Measurements from ENCODE around the gene CADM2.

Gene CADM2

DNA sequence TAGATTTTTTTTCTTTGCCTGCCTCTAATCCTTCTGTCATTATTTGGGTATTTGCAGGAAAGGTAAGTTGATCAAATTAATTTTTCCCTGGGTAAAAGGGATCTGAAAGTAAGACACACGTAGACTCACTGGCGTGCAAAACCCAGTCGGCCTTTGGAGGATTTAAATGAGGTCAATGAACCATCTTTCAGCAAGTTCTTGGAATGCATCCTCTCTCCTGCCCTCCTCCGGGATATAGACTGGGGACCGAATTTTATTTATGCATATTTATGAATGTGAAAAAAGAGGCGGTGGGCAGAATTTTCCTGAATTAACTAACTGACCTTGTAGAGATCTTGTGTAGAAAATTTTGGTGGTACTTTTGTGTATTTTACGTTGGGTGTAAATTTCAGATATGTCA, 2.2 kb downstream of the CADM2 start:
- TF ChIP-seq, protein P1, sequence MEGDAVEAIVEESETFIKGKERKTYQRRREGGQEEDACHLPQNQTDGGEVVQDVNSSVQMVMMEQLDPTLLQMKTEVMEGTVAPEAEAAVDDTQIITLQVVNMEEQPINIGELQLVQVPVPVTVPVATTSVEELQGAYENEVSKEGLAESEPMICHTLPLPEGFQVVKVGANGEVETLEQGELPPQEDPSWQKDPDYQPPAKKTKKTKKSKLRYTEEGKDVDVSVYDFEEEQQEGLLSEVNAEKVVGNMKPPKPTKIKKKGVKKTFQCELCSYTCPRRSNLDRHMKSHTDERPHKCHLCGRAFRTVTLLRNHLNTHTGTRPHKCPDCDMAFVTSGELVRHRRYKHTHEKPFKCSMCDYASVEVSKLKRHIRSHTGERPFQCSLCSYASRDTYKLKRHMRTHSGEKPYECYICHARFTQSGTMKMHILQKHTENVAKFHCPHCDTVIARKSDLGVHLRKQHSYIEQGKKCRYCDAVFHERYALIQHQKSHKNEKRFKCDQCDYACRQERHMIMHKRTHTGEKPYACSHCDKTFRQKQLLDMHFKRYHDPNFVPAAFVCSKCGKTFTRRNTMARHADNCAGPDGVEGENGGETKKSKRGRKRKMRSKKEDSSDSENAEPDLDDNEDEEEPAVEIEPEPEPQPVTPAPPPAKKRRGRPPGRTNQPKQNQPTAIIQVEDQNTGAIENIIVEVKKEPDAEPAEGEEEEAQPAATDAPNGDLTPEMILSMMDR (IDR thresholded peaks at IDR 0.05): no peak

DNA sequence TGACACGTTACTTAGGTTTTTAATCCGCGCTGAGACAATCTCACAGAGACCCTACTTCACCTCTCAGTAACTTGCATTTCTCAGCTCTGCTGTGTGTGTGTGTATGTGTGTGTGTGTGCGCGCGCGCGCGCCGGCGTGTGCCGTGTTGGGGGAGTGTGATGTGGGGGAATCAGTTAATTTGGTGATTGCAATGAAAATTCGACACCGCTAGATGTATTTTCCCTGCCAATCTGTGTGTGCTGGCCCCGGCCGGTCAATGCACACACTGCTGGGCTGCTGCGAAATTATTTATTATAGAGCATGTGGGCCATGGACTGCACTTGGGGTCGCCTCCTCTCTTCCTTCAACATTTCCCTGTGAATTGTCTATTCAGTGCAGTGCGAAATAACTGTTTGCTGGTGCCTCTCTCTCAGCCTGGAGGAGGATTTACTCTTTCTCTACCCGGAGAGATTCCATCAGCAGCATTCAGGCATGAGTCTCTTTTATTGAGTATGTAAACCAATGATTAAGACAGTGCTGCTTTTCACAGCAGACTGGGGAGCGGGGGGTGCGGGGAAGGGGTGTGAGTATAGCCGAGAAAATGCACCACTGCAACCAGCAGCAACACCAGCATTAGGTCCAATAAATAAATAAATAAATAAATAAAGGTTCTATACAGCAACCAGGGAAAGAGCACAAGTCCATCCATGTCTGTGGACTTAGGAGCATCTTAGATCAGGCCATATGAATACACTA, 2.9 kb downstream of the CADM2 start:
- TF ChIP-seq, protein P1 (IDR thresholded peaks at IDR 0.05): no peak

DNA sequence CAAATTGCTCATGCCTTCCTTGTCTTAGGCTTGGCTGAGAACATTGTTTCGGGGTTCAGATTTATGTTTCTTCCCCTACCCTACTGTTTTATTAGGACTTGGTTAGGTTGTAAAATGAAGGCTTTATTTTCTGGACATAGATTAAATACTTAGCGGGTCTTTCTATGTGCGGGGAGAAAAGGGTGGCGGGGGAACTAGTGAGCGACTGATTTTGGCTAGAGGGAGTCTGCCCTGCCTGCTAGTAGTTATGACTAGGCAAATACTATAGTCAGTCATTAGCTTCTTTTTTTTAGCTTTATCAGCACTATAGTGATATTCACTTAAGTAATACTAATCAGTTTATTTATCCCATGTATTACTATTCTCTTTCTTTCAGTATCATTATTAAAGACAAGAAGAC, 3.6 kb downstream of the CADM2 start:
- TF ChIP-seq, protein P1 (IDR thresholded peaks at IDR 0.05): no peak

DNA sequence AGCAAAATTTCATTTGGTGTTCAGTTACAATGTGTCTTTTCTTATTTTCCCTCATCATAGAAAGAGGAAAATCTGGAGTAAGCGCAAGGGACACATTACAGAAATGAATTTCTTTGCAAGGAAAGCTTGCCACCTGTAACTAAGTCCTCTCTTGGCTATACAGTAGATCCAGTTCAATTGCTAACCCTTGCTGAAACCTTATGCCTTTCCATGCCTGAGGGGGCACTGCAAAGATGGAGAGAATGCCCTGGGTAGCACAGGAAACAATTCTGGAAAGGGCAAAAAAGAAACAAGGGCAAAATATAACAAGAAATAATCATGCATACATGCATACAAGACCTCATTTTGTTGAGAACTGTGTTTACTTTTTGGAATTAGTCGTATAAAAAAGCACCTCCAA, 4.3 kb downstream of the CADM2 start:
- TF ChIP-seq, protein P1 (IDR thresholded peaks at IDR 0.05): no peak

DNA sequence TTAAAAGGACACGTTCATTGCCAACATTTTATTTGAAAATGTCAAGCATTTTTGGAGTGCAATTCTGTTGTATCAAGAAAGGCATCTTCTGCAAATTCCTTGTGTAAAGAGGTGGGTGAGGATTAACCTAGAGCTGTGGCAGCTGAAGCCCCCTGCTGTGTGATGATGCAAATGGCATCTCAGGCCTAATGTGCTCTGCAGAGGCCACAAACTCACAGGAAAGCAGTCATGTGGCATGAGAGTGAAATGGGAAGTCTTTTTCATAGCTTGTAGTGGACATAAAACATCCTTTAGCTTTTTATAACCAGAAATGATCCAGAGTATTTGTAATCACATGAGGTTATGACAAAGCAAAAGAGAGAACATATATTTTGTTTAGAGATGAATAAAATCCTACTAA, 6.4 kb downstream of the CADM2 start:
- TF ChIP-seq, protein P1 (IDR thresholded peaks at IDR 0.05): no peak

DNA sequence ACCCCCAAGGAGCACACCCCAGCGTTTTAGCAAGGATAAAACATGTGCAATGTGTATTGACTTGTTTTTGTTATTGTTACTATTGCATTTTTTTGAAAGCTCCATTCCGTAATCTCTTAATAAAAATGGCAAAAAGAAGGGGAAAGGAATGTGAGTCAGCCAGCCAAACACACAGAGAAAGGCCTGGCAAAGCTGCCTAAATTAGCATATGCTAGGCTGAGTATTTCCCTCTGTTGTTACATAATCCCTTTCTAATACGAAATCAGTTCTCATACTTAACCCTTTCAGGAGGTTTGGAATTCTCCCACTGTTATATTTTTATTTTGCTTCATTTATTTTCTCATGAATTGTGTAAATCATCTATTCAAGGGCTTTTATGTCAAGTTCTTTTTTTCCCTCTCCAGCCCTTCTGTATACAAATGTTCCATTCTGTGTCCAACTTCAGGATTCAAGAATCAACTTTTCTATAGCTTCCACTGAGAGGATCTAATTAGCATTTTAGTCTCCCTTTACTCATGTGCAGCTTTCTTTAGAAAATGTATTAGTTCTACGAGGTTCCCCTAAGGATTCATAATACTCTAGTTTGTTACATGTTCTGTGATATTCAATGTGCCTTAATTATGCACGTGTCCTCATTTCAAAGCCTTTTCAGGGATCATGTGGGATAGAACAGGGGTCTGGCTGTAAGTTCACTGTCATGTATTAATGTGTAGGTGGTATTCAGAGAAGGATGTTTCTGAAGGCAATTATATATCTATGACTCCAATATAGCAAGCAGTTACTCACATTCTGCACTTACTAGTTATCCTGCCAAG, 9.2 kb downstream of the CADM2 start:
- TF ChIP-seq, protein P1 (IDR thresholded peaks at IDR 0.05): no peak

DNA sequence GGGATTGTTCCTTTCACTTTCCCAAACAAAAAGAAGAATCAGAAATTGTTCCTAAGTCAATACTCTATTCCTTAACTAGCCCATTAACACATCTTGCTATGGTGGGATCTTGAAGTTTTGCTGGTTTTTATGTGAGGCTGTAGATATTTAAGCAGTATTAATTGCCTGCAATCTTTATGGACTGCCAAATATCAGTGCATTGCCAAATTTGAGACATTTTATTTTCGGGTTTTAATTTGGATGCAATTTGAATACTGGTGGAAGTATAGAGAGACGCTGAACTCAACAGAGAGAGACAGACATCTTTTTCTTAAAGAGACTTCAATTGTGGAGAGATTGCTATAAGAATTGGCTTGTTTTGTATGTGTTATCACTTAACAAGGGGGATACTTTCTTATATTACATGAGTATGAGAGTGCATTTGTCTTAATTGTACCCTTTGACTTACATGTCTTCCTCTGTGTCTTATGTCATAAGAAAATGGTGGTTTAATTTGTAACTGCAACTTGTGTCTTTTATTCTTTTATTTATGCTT, 10.0 kb downstream of the CADM2 start:
- TF ChIP-seq, protein P1 (IDR thresholded peaks at IDR 0.05): no peak

All from LNCAP (cell line).